H1 (cell line): ENCODE results near the gene SHQ1. TPM values are rescaled to one million over a fixed set of nuclear protein-coding genes. Genes with fewer than 3 reads are reported as not detected.

ENCODE experiments used
- CTCF ChIA-PET: fragments of 300-600 bp; sonication (Branson Sonifier 250); formaldehyde crosslinking; loops from one replicate; lab custom pipeline; 2021; ENCODE audit not compliant: partially characterized antibody; lab: Charles Lee
- POLR2A ChIA-PET: fragments of 300-600 bp; sonication (Branson Sonifier 250); formaldehyde crosslinking; loops from one replicate; lab custom pipeline; 2021; ENCODE audit warnings: inconsistent platforms; ENCODE audit not compliant: partially characterized antibody; lab: Charles Lee
- DNase-seq, 2 experiments: peaks; one replicate each; pipeline versions ENCODE4 v3.0.0 to v3.0.0-alpha.2; 2010 to 2022; ENCODE audit warnings: low spot score in 2 of 2, low read depth in 1 of 2, mixed read lengths in 1 of 2
- FAIRE-seq: peaks from 2 replicates; lab custom pipeline; 2011; peaks lifted over from hg19 to GRCh38; lab: Jason Lieb, UNC
- H2AFZ ChIP-seq: 2 replicates; pipeline ENCODE4 v1.8.1; 2012; ENCODE audit warnings: low read length, inconsistent platforms
- H2AK5ac ChIP-seq: 2 replicates; pipeline ENCODE4 v1.6.1; 2013; ENCODE audit warnings: low read depth, low read length
- H2BK120ac ChIP-seq: replicated peaks from 2 replicates; pipeline ENCODE3; 2013; ENCODE audit warnings: low read depth, low read length, inconsistent platforms
- H2BK12ac ChIP-seq: 2 replicates; pipeline ENCODE4 v1.6.1; 2013; ENCODE audit warnings: low read depth, low read length
- H2BK15ac ChIP-seq: 2 replicates; pipeline ENCODE4 v1.6.1; 2013; ENCODE audit warnings: low read length
- H2BK20ac ChIP-seq: 2 replicates; pipeline ENCODE4 v1.6.1; 2013; ENCODE audit warnings: low read length
- H2BK5ac ChIP-seq: 2 replicates; pipeline ENCODE4 v1.6.1; 2013; ENCODE audit warnings: low read depth, low read length
- H3K14ac ChIP-seq: 2 replicates; pipeline ENCODE4 v1.6.1; 2013; ENCODE audit warnings: inconsistent platforms; ENCODE audit not compliant: insufficient read length
- H3K18ac ChIP-seq: 2 replicates; pipeline ENCODE4 v1.6.1; 2013; ENCODE audit warnings: low read length; ENCODE audit errors: extremely low read depth
- H3K23ac ChIP-seq: 2 replicates; pipeline ENCODE4 v1.6.1; 2013; ENCODE audit warnings: inconsistent platforms; ENCODE audit not compliant: insufficient read length
- H3K23me2 ChIP-seq: 2 replicates; pipeline ENCODE4 v1.6.1; 2013; ENCODE audit warnings: low read depth, low read length
- H3K27ac ChIP-seq: 2 replicates; pipeline ENCODE4 v1.6.1; 2011; ENCODE audit warnings: low read depth, low read length, inconsistent platforms
- H3K27me3 ChIP-seq, 4 experiments: replicated peaks in 1 of 4; 1 replicate in 1 of 4; 2 replicates in 3 of 4; pipeline versions ENCODE4 v1.6.1 to v1.8.1; 2011 to 2013; ENCODE audit warnings: low read length in 3 of 4, mild to moderate bottlenecking in 3 of 4, inconsistent platforms in 2 of 4, mixed read lengths in 2 of 4, moderate library complexity in 1 of 4; ENCODE audit not compliant: control insufficient read depth in 3 of 4, insufficient read depth in 3 of 4; ENCODE audit errors: extremely low read depth in 1 of 4
- H3K36me3 ChIP-seq, 4 experiments: 2 replicates each; pipeline versions ENCODE4 v1.6.1 to v1.8.1; 2011 to 2013; ENCODE audit warnings: mild to moderate bottlenecking in 4 of 4, low read length in 3 of 4, moderate library complexity in 2 of 4, control low read depth in 1 of 4, inconsistent platforms in 1 of 4; ENCODE audit not compliant: insufficient read depth in 4 of 4, control insufficient read depth in 2 of 4
- H3K4ac ChIP-seq: replicated peaks from 2 replicates; pipeline ENCODE3; 2013; ENCODE audit warnings: low read length, low read depth, mixed read lengths, inconsistent platforms; ENCODE audit not compliant: insufficient read length
- H3K4me1 ChIP-seq, 4 experiments: replicated peaks in 1 of 4; 1 replicate in 1 of 4; 2 replicates in 3 of 4; pipeline versions ENCODE4 v1.6.1 to v1.8.1; 2011 to 2013; ENCODE audit warnings: low read length in 3 of 4, inconsistent platforms in 2 of 4, mixed read lengths in 1 of 4; ENCODE audit not compliant: insufficient read depth in 4 of 4, control insufficient read depth in 3 of 4
- H3K4me2 ChIP-seq, 2 experiments: 2 replicates each; pipeline versions ENCODE4 v1.6.1 to v1.8.1; 2011 to 2013; ENCODE audit warnings: low read depth in 2 of 2, low read length in 2 of 2, control low read depth in 1 of 2, inconsistent platforms in 1 of 2, mild to moderate bottlenecking in 1 of 2; ENCODE audit not compliant: insufficient read depth in 1 of 2
- H3K4me3 ChIP-seq, 4 experiments: fragments of 200-600, 300-600 bp in 1 of 4; sonication (generic), shearing (Covaris generic), sonication (Bioruptor Twin) in 1 of 4; 2 replicates each; pipeline versions ENCODE4 v1.5.1 to v1.8.1; 2011 to 2016; ENCODE audit warnings: low read length in 4 of 4, low read depth in 3 of 4, control low read depth in 2 of 4, inconsistent platforms in 2 of 4, mild to moderate bottlenecking in 2 of 4, mixed read lengths in 1 of 4, moderate library complexity in 1 of 4; ENCODE audit not compliant: insufficient read depth in 2 of 4; ENCODE audit errors: extremely low read depth in 1 of 4
- H3K56ac ChIP-seq: replicated peaks from 2 replicates; pipeline ENCODE3; 2013; ENCODE audit warnings: low read depth, mild to moderate bottlenecking, mixed read lengths, low read length, inconsistent platforms; ENCODE audit not compliant: insufficient read length
- H3K79me1 ChIP-seq: 2 replicates; pipeline ENCODE4 v1.6.1; 2013; ENCODE audit warnings: low read depth, low read length, control low read depth
- H3K79me2 ChIP-seq, 2 experiments: 2 replicates each; pipeline versions ENCODE4 v1.6.1 to v1.8.1; 2012 to 2013; ENCODE audit warnings: low read length in 2 of 2, mild to moderate bottlenecking in 2 of 2, inconsistent platforms in 1 of 2; ENCODE audit not compliant: insufficient read depth in 2 of 2, control insufficient read depth in 1 of 2
- H3K9ac ChIP-seq, 4 experiments: replicated peaks in 1 of 4; 1 replicate in 1 of 4; 2 replicates in 3 of 4; pipeline versions ENCODE4 v1.6.1 to v1.8.1; 2011 to 2013; ENCODE audit warnings: low read depth in 3 of 4, low read length in 3 of 4, control low read depth in 2 of 4, mild to moderate bottlenecking in 2 of 4, moderate library complexity in 2 of 4, inconsistent platforms in 1 of 4; ENCODE audit errors: extremely low read depth in 1 of 4
- H3K9me3 ChIP-seq, 2 experiments: 2 replicates each; pipeline versions ENCODE4 v1.6.1 to v1.8.1; 2012 to 2013; ENCODE audit warnings: mild to moderate bottlenecking in 2 of 2, moderate library complexity in 2 of 2, control low read depth in 1 of 2, inconsistent platforms in 1 of 2, low read depth in 1 of 2, low read length in 1 of 2, mixed read lengths in 1 of 2; ENCODE audit not compliant: insufficient read depth in 2 of 2
- H4K20me1 ChIP-seq, 2 experiments: replicated peaks in 1 of 2; 2 replicates each; pipeline versions ENCODE3 to v1.8.1; 2011 to 2013; ENCODE audit warnings: inconsistent platforms in 2 of 2, low read length in 2 of 2, mild to moderate bottlenecking in 1 of 2; ENCODE audit not compliant: insufficient read depth in 2 of 2, control insufficient read depth in 1 of 2
- H4K5ac ChIP-seq: 2 replicates; pipeline ENCODE4 v1.6.1; 2013; ENCODE audit warnings: low read length, low read depth, mixed read lengths, inconsistent platforms; ENCODE audit not compliant: insufficient read length
- H4K8ac ChIP-seq: 2 replicates; pipeline ENCODE4 v1.8.0; 2013; ENCODE audit warnings: mild to moderate bottlenecking, moderate library complexity, low read length, inconsistent platforms; ENCODE audit not compliant: insufficient read depth; ENCODE audit errors: extremely low read depth
- H4K91ac ChIP-seq: replicated peaks from 2 replicates; pipeline ENCODE3; 2013; ENCODE audit warnings: low read length, mixed read lengths, inconsistent platforms; ENCODE audit not compliant: insufficient read length
- BCL11A ChIP-seq, 2 experiments: IDR thresholded peaks; one replicate each; pipeline ENCODE4 v1.6.1; 2011; ENCODE audit warnings: low read depth in 2 of 2, low read length in 2 of 2, mild to moderate bottlenecking in 2 of 2
- EGR1 ChIP-seq: IDR thresholded peaks from 2 replicates; pipeline ENCODE4 v1.6.1; 2011; ENCODE audit warnings: low read depth, low read length, borderline replicate concordance
- NANOG ChIP-seq: IDR thresholded peaks from 2 replicates; pipeline ENCODE4 v1.6.1; 2011; ENCODE audit warnings: low read length, low read depth, mild to moderate bottlenecking, inconsistent platforms; ENCODE audit not compliant: insufficient read depth, poor library complexity, severe bottlenecking
- POU5F1 ChIP-seq: IDR thresholded peaks from 2 replicates; pipeline ENCODE4 v1.6.1; 2011; ENCODE audit warnings: low read depth, mild to moderate bottlenecking, low read length, moderate library complexity
- RNF2 ChIP-seq: fragments of 200-900, 300-1000 bp; sonication (generic); IDR thresholded peaks from 2 replicates; pipeline ENCODE4 v1.7.1; 2016; ENCODE audit warnings: borderline replicate concordance, low read depth, mild to moderate bottlenecking, antibody characterized with exemption, low read length; ENCODE audit not compliant: poor library complexity, severe bottlenecking; ENCODE audit errors: missing control alignments
- SP1 ChIP-seq: IDR thresholded peaks from 2 replicates; pipeline ENCODE4 v1.6.1; 2011; ENCODE audit warnings: low read depth, low read length
- WGBS, 2 experiments: shearing (Covaris generic) in 1 of 2; methylation state at CpG; one replicate each; pipeline versions ENCODE4 v1.1.6 to v1.1.7; 2013 to 2015; ENCODE audit warnings: low lambda C conversion rate in 2 of 2, mixed read lengths in 2 of 2, inconsistent platforms in 1 of 2, low coverage in 1 of 2, missing lambda C conversion rate in 1 of 2; ENCODE audit not compliant: insufficient replicate concordance in 2 of 2, insufficient coverage in 1 of 2, insufficient read length in 1 of 2; ENCODE audit errors: extremely low coverage in 1 of 2, missing lambda C conversion rate in 1 of 2; 5-methylcytosine and 5-hydroxymethylcytosine counted together
- polyA plus RNA-seq, 7 experiments: library from polyadenylated mRNA; depleted of rRNA in 3 of 7; stranded (reverse) in 5 of 7; unstranded in 2 of 7; fragments of >200 nt in 5 of 7; fragments of 200-250 nt in 2 of 7; gene quantifications; 1 replicate in 5 of 7; 2 replicates in 1 of 7; 4 replicates in 1 of 7; pipeline versions ENCODE4 v1.2.1 to v1.2.3, GENCODE V29; 2011 to 2013; ENCODE audit warnings: missing spikeins in 2 of 7, mixed read lengths in 2 of 7
- total RNA-seq: library from RNA; stranded (reverse); fragmentation: NEBNext Ultra II Directional; extraction: Animal tissue kit (Norgen Biotek cat#: 25700); gene quantifications from 2 replicates; pipeline ENCODE4 v1.2.1, GENCODE V29; 2021
- TF ChIP-seq, protein P1 (sequence below): IDR thresholded peaks from 2 replicates; pipeline ENCODE4 v1.6.1; 2011; ENCODE audit warnings: low read length, improper control_type of control experiment

Gene SHQ1
- total and polyA plus RNA-seq, 2 of the 8 experiments (the other 6 are each of a cell fraction or from before 2014, with no cell fraction given), result 10.7 to 34.4 TPM

DNA sequence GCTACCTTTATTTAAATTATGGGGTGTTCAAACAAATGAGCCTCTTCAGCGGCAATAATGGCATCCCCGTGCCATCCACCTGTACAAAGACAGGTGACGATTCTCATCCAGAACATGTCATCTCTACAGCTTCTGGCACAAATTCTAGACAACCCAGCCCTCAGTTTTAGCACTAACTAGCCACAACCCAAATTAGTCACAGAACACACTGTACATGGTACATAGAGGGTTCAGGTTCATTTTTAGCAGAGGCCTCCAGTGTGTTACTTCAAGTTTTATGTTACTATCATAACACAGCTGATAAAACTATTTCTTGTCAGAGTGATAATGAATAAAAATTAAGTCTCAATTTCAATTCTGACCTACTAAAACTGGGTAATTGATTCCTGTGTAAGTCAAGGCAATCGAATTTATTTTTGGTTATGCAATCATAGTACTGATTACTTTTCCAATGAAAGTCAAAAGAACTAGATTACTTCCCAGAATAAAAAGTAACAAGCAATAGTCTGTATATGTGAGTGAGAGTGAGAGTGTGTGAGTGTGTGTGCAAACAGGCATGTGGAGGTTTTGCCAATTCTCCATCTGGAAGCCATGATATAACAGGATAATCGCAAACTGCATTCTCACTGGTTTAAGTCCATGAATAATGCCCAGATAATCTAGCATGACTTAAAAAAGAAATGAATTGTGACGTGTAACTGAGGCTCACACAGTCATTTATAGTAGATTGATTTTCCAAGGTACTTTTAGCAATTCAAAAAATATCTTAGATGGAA, 37.4 kb downstream of the SHQ1 start:
- no peak overlapping the region for H3K4me2 ChIP-seq
- no peaks in the 10 kb centered on the region for H3K23me2 ChIP-seq
- no peak overlapping the region for H3K14ac ChIP-seq
- H3K27ac ChIP-seq, result no peak overlapping the region
- H4K91ac ChIP-seq, result no peak overlapping the region
- H3K79me2 ChIP-seq, result no peaks in the 10 kb centered on the region
- H3K4me1 ChIP-seq, result peaks cover 0 to 19% (median 11%) of the 10 kb centered on the region in 4 experiments; a peak in 6 of 7 replicates
- no peaks in the 10 kb centered on the region for H3K79me1 ChIP-seq
- H2BK12ac ChIP-seq, result no peak overlapping the region
- FAIRE-seq (no peak), DNase-seq (no peak)
- no peak overlapping the region for H3K4ac ChIP-seq
- H3K18ac ChIP-seq, result no peak overlapping the region
- no peak overlapping the region for H3K23ac ChIP-seq
- no peaks in the 10 kb centered on the region for H3K27me3 ChIP-seq
- TF ChIP-seq BCL11A (IDR thresholded peaks at IDR 0.05; ENCODE audit: low read depth in 2 of 2, low read length in 2 of 2) (no peak), NANOG (no peak), EGR1 (no peak), POU5F1 (no peak), RNF2 (no peak), SP1 (no peak)
- TF ChIP-seq, protein P1, sequence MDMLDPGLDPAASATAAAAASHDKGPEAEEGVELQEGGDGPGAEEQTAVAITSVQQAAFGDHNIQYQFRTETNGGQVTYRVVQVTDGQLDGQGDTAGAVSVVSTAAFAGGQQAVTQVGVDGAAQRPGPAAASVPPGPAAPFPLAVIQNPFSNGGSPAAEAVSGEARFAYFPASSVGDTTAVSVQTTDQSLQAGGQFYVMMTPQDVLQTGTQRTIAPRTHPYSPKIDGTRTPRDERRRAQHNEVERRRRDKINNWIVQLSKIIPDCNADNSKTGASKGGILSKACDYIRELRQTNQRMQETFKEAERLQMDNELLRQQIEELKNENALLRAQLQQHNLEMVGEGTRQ, result no peak
- H2AK5ac ChIP-seq, result no peak overlapping the region
- no peaks in the 10 kb centered on the region for H4K20me1 ChIP-seq
- CTCF ChIA-PET, result interaction anchor here (0.6 to 6.9 kb wide), 17 partner anchors 8 to 471 kb away, joined by 3 to 49 read pairs (median 3); no protein-coding TSS in a partner anchor
- no peak overlapping the region for H2BK20ac ChIP-seq
- H3K9me3 ChIP-seq, result no peaks in the 10 kb centered on the region
- H4K8ac ChIP-seq, result no peak overlapping the region
- H3K9ac ChIP-seq, result no peak overlapping the region
- H3K4me3 ChIP-seq, result no peak overlapping the region
- no peak overlapping the region for H4K5ac ChIP-seq
- H2BK120ac ChIP-seq, result peak overlapping the region; percentile 57
- WGBS, 2 experiments, result 91% methylated on average over 6 of the region's 6 CpGs; no CpG with 5 or more reads in 1 of the 2 experiments
- H3K56ac ChIP-seq, result no peak overlapping the region
- POLR2A ChIA-PET, result interaction anchor here (1.5 kb wide), 1 partner anchor 12 kb away, joined by 3 read pairs; no protein-coding TSS in a partner anchor
- 0 out of 8 replicates have a peak, but pooled peaks cover 0 to 2% (median 0%) of the 10 kb centered on the region in 4 experiments for H3K36me3 ChIP-seq
- no peak overlapping the region; the same call in 1 of the 2 replicates for H2BK5ac ChIP-seq
- H2AFZ ChIP-seq, result no peak overlapping the region
- H2BK15ac ChIP-seq, result no peak overlapping the region
